GM12878 (cell line): ENCODE data around the gene ARHGEF17. TPM values are rescaled to one million over a fixed set of nuclear protein-coding genes. Genes with fewer than 3 reads are reported as not detected.

ENCODE experiments used
- ATAC-seq: fragments of 200-7000 bp; cut with Tn5 transposase; 3 replicates; pipeline ENCODE4 v1.9.1; 2020; ENCODE audit warnings: mild to moderate bottlenecking, moderate library complexity
- BruUV-seq: library from RNA; stranded (reverse); fragments of 400-500 nt; replicated peaks from 2 replicates; lab custom pipeline; 2021; lab: Mats Ljungman, UMichigan
- CTCF ChIA-PET: fragments of 300-600 bp; sonication (Branson Sonifier 250); formaldehyde crosslinking; extraction: SDS; loops from one replicate; lab custom pipeline; 2021; ENCODE audit warnings: inconsistent platforms; lab: Yijun Ruan, JAX
- POLR2A ChIA-PET: fragments of 350-600 bp; formaldehyde crosslinking; extraction: SDS; loops from one replicate; lab custom pipeline; 2021; ENCODE audit warnings: inconsistent platforms; lab: Charles Lee
- RAD21 ChIA-PET: fragments of 300-600 bp; sonication (Branson Sonifier 250); formaldehyde crosslinking; loops from one replicate; lab custom pipeline; 2023; ENCODE audit warnings: antibody characterized with exemption; ENCODE audit not compliant: unreplicated experiment; lab: Charles Lee
- SMC1A ChIA-PET: fragments of 300-600 bp; sonication (Branson Sonifier 250); formaldehyde crosslinking; loops from one replicate; lab custom pipeline; 2023; ENCODE audit not compliant: unreplicated experiment, uncharacterized antibody; lab: Charles Lee
- DNase-seq: peaks from one replicate; pipeline ENCODE4 v3.0.0-alpha.2; 2011; ENCODE audit warnings: low read depth, low spot score
- FAIRE-seq: peaks from 3 replicates; lab custom pipeline; 2011; peaks lifted over from hg19 to GRCh38; lab: Jason Lieb, UNC
- H2AFZ ChIP-seq: 2 replicates; pipeline ENCODE4 v1.6.0; 2011; ENCODE audit warnings: low read depth, low read length, control low read depth; ENCODE audit not compliant: control insufficient read depth
- H3K27ac ChIP-seq: 2 replicates; pipeline ENCODE4 v1.5.1; 2011; ENCODE audit warnings: control low read depth; ENCODE audit not compliant: control insufficient read depth, insufficient read depth
- H3K27me3 ChIP-seq, 2 experiments: replicated peaks in 1 of 2; 2 replicates each; pipeline versions ENCODE4 v1.6.0 to v1.6.1; 2011; ENCODE audit warnings: low read length in 1 of 2; ENCODE audit not compliant: control insufficient read depth in 2 of 2, insufficient read depth in 2 of 2
- H3K36me3 ChIP-seq, 2 experiments: 2 replicates each; pipeline ENCODE4 v1.5.1; 2011; ENCODE audit warnings: low read length in 1 of 2; ENCODE audit not compliant: control insufficient read depth in 2 of 2, insufficient read depth in 2 of 2
- H3K4me1 ChIP-seq: 2 replicates; pipeline ENCODE4 v1.6.1; 2011; ENCODE audit warnings: mild to moderate bottlenecking, low read length, moderate library complexity, mixed read lengths; ENCODE audit not compliant: control insufficient read depth, insufficient read depth
- H3K4me2 ChIP-seq: 2 replicates; pipeline ENCODE4 v1.6.0; 2011; ENCODE audit warnings: control low read depth; ENCODE audit not compliant: control insufficient read depth, insufficient read depth
- H3K4me3 ChIP-seq: fragments of 200-600 bp; sonication (generic); 2 replicates; pipeline ENCODE4 v1.5.1; 2016
- H3K79me2 ChIP-seq: 2 replicates; pipeline ENCODE4 v1.6.0; 2011; ENCODE audit warnings: low read length; ENCODE audit not compliant: control insufficient read depth, insufficient read depth
- H3K9ac ChIP-seq: 2 replicates; pipeline ENCODE4 v1.8.0; 2011; ENCODE audit warnings: low read length, control low read depth, mixed read lengths; ENCODE audit not compliant: control insufficient read depth, insufficient read depth
- H3K9me3 ChIP-seq: replicated peaks from 3 replicates; pipeline ENCODE4 v1.5.1; 2011; ENCODE audit warnings: mild to moderate bottlenecking, low read length; ENCODE audit not compliant: control insufficient read depth, insufficient read depth
- H4K20me1 ChIP-seq: 2 replicates; pipeline ENCODE4 v1.6.0; 2011; ENCODE audit not compliant: control insufficient read depth, insufficient read depth
- KDM1A ChIP-seq: fragments of 200-600 bp; sonication (generic); IDR thresholded peaks from 2 replicates; pipeline ENCODE4 v1.6.1; 2016; ENCODE audit warnings: borderline replicate concordance
- NBN ChIP-seq: fragments of 450-650 bp; IDR thresholded peaks from 2 replicates; pipeline ENCODE4 v1.6.1; 2016
- NR2C1 ChIP-seq: fragments of 450-650 bp; IDR thresholded peaks from 2 replicates; pipeline ENCODE4 v1.6.1; 2017; ENCODE audit warnings: antibody characterized with exemption, mild to moderate bottlenecking, moderate library complexity
- NRF1 ChIP-seq: conservative IDR thresholded peaks from 2 replicates; pipeline ENCODE4 v1.6.1; 2011; ENCODE audit warnings: mild to moderate bottlenecking, low read depth, low read length, improper control_type of control experiment
- RBBP5 ChIP-seq: fragments of 200-600 bp; sonication (generic); conservative IDR thresholded peaks from 2 replicates; pipeline ENCODE4 v1.6.1; 2016
- WGBS: methylation state at CpG from one replicate; pipeline ENCODE4 v1.1.6; 2016; ENCODE audit warnings: low lambda C conversion rate; ENCODE audit not compliant: insufficient replicate concordance, insufficient coverage; ENCODE audit errors: missing lambda C conversion rate; 5-methylcytosine and 5-hydroxymethylcytosine counted together
- in situ Hi-C: fragments of 300-500 bp; cut with MboI; formaldehyde crosslinking; loops from 9 replicates; pipeline ENCODE4 v1.14.3; 2018; ENCODE audit warnings: mixed read lengths
- intact Hi-C: fragments of 100-400 bp; cut with micrococcal nuclease; formaldehyde crosslinking; loops from one replicate; pipeline ENCODE4 v1.14.2; 2022; ENCODE audit not compliant: unreplicated experiment
- polyA plus RNA-seq, 11 experiments: library from polyadenylated mRNA; depleted of rRNA in 4 of 11; unstranded in 6 of 11; stranded (reverse) in 5 of 11; fragments of >200 nt; fragmentation: Nextera tagmentation in 4 of 11; fragmentation: Illumina TruSeq in 1 of 11; extraction: Ambion mirVana in 4 of 11; extraction: Trizol in 1 of 11; gene quantifications; 1 replicate in 1 of 11; 2 replicates in 10 of 11; pipeline versions ENCODE4 v1.2.1 to v1.2.3, GENCODE V29; 2011 to 2016; ENCODE audit warnings: inconsistent platforms in 2 of 11, missing spikeins in 2 of 11, low read depth in 1 of 11
- total RNA-seq, 4 experiments: library from RNA; depleted of rRNA in 3 of 4; stranded (reverse); fragments of >200 nt in 3 of 4; fragmentation: Illumina TruSeq in 1 of 4; extraction: Trizol in 1 of 4; gene quantifications; 2 replicates each; pipeline versions ENCODE4 v1.2.1 to v1.2.3, GENCODE V29; 2013 to 2021
- TF ChIP-seq, protein P1 (sequence below): fragments of 450-650 bp; IDR thresholded peaks from 2 replicates; pipeline ENCODE4 v1.6.1; 2017; ENCODE audit warnings: mild to moderate bottlenecking
- TF ChIP-seq, protein P2 (sequence below): fragments of 450-650 bp; IDR thresholded peaks from 2 replicates; pipeline ENCODE4 v1.6.1; 2017; ENCODE audit warnings: borderline replicate concordance
- TF ChIP-seq, protein P3 (sequence below): IDR thresholded peaks from 2 replicates; pipeline ENCODE4 v1.6.1; 2011; ENCODE audit warnings: borderline replicate concordance, low read depth, mild to moderate bottlenecking, moderate library complexity, mixed read lengths, low read length; ENCODE audit not compliant: insufficient read depth; ENCODE audit errors: extremely low read length
- TF ChIP-seq, protein P4 (sequence below): fragments of 450-650 bp; IDR thresholded peaks from 2 replicates; pipeline ENCODE4 v1.6.1; 2016; ENCODE audit warnings: mild to moderate bottlenecking

The ARHGEF17 gene
- total and polyA plus RNA-seq, 10 of the 15 experiments (the other 5 are each of a cell fraction or from before 2014, with no cell fraction given) = 0.15 to 11.0 (median 1.7) TPM

DNA sequence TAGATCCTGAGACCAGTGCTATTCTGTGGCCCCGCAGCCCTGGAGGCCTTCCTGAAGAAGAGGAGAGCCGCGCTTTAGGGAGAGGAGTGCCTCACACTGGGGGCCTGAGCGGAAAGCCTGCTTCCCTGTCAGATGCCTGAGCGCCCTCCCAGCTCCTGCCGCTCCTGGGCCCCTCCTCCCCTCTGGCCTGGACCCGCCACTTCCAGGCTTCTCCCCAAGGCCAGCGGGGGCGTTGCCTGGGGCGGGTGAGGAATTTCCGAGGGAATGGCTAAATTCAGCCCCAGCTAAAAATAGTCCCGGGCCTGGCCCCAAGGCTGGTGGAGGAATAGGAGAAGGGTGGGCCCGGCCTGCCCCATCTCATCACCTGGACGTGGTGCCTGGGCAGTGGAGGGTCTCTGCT lies 15.4 kb downstream of the ARHGEF17 start:
- WGBS = 83% methylated on average over 13 of the region's 14 CpGs
- Histone ChIP-seq H3K9ac (no peak overlapping the region), H3K9me3 (no peaks in the 10 kb centered on the region), H4K20me1 (no peaks in the 10 kb centered on the region), H3K27me3 (no peaks in the 10 kb centered on the region), H3K27ac (peak overlapping the region; percentile 99), H3K79me2 (peaks cover 4% of the 10 kb centered on the region), H2AFZ (no peak overlapping the region), H3K4me1 (peaks cover 78% of the 10 kb centered on the region), H3K4me2 (no peak overlapping the region), H3K4me3 (no peak overlapping the region), H3K36me3 (no peaks in the 10 kb centered on the region; a peak in 2 of 4 replicates)
- ChIA-PET SMC1A (interaction anchor here (5.3 to 11.8 kb wide), 3 partner anchors 10 to 17 kb away, joined by 24 to 106 read pairs (median 56); partner anchors contain the start of gene ARHGEF17), POLR2A (interaction anchor here (2.6 to 7.8 kb wide), 3 partner anchors 8 to 61 kb away, joined by 9 to 78 read pairs (median 40); partner anchors contain the start of gene ARHGEF17), RAD21 (interaction anchor here (4.0 to 10.5 kb wide), 2 partner anchors 12 to 16 kb away, joined by 22 to 115 read pairs; partner anchors contain the start of gene ARHGEF17), CTCF (interaction anchor here (1.1 to 7.6 kb wide), 5 partner anchors 9 to 29 kb away, joined by 5 to 126 read pairs (median 10); partner anchors contain the start of gene ARHGEF17)
- TF ChIP-seq, protein P1, sequence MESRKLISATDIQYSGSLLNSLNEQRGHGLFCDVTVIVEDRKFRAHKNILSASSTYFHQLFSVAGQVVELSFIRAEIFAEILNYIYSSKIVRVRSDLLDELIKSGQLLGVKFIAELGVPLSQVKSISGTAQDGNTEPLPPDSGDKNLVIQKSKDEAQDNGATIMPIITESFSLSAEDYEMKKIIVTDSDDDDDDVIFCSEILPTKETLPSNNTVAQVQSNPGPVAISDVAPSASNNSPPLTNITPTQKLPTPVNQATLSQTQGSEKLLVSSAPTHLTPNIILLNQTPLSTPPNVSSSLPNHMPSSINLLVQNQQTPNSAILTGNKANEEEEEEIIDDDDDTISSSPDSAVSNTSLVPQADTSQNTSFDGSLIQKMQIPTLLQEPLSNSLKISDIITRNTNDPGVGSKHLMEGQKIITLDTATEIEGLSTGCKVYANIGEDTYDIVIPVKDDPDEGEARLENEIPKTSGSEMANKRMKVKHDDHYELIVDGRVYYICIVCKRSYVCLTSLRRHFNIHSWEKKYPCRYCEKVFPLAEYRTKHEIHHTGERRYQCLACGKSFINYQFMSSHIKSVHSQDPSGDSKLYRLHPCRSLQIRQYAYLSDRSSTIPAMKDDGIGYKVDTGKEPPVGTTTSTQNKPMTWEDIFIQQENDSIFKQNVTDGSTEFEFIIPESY = no peak
- TF ChIP-seq NR2C1 = no peak
- TF ChIP-seq, protein P2, sequence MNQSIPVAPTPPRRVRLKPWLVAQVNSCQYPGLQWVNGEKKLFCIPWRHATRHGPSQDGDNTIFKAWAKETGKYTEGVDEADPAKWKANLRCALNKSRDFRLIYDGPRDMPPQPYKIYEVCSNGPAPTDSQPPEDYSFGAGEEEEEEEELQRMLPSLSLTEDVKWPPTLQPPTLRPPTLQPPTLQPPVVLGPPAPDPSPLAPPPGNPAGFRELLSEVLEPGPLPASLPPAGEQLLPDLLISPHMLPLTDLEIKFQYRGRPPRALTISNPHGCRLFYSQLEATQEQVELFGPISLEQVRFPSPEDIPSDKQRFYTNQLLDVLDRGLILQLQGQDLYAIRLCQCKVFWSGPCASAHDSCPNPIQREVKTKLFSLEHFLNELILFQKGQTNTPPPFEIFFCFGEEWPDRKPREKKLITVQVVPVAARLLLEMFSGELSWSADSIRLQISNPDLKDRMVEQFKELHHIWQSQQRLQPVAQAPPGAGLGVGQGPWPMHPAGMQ = no peak
- TF ChIP-seq, protein P3, sequence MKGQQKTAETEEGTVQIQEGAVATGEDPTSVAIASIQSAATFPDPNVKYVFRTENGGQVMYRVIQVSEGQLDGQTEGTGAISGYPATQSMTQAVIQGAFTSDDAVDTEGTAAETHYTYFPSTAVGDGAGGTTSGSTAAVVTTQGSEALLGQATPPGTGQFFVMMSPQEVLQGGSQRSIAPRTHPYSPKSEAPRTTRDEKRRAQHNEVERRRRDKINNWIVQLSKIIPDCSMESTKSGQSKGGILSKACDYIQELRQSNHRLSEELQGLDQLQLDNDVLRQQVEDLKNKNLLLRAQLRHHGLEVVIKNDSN = no peak
- no peak for TF ChIP-seq KDM1A
- no peak for TF ChIP-seq NRF1
- TF ChIP-seq NBN = no peak
- TF ChIP-seq, protein P4, sequence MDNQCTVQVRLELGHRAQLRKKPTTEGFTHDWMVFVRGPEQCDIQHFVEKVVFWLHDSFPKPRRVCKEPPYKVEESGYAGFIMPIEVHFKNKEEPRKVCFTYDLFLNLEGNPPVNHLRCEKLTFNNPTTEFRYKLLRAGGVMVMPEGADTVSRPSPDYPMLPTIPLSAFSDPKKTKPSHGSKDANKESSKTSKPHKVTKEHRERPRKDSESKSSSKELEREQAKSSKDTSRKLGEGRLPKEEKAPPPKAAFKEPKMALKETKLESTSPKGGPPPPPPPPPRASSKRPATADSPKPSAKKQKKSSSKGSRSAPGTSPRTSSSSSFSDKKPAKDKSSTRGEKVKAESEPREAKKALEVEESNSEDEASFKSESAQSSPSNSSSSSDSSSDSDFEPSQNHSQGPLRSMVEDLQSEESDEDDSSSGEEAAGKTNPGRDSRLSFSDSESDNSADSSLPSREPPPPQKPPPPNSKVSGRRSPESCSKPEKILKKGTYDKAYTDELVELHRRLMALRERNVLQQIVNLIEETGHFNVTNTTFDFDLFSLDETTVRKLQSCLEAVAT = no peak
- no peak for TF ChIP-seq RBBP5
- BruUV-seq = no TSS peak
- no peak for ATAC-seq
- intact Hi-C loops (no loop called here), in situ Hi-C loops (no loop called here)
- no peak for FAIRE-seq
- DNase-seq = no peak
